IMR-90 (cell line): ENCODE measurements around the gene ARHGAP8. TPM values are rescaled to one million over a fixed set of nuclear protein-coding genes. Genes with fewer than 3 reads are reported as not detected.
A peak's percentile ranks its signal among the peaks of the same experiment; 100 is the strongest.

Experiments
- ATAC-seq: fragments of 200-7000 bp; cut with Tn5 transposase; 2 replicates; pipeline ENCODE4 v1.9.1; 2020; ENCODE audit warnings: low read depth, mild to moderate bottlenecking, moderate library complexity
- BruUV-seq: library from RNA; stranded (reverse); fragments of 400-500 nt; replicated peaks from 2 replicates; lab custom pipeline; 2021; lab: Mats Ljungman, UMichigan
- CTCF ChIA-PET: fragments of 300-600 bp; formaldehyde crosslinking; extraction: SDS; loops from one replicate; lab custom pipeline; 2021; ENCODE audit warnings: antibody characterized with exemption; lab: Yijun Ruan, JAX
- POLR2A ChIA-PET: fragments of 300-600 bp; sonication (Branson Sonifier 250); formaldehyde crosslinking; loops from one replicate; lab custom pipeline; 2022; ENCODE audit warnings: antibody characterized with exemption; ENCODE audit not compliant: unreplicated experiment; lab: Charles Lee
- DNase-seq: peaks from one replicate; pipeline ENCODE4 v3.0.0; 2013
- H2AFZ ChIP-seq: replicated peaks from 2 replicates; pipeline ENCODE3; 2013; ENCODE audit warnings: low read length, mild to moderate bottlenecking; ENCODE audit not compliant: poor library complexity
- H2AK5ac ChIP-seq: 2 replicates; pipeline ENCODE4 v1.6.1; 2013; ENCODE audit warnings: low read depth, low read length, inconsistent platforms
- H2AK9ac ChIP-seq: replicated peaks from 2 replicates; pipeline ENCODE3; 2013; ENCODE audit warnings: mild to moderate bottlenecking, low read depth, low read length, moderate library complexity; ENCODE audit not compliant: poor library complexity
- H2BK120ac ChIP-seq: 2 replicates; pipeline ENCODE4 v1.6.1; 2013; ENCODE audit warnings: low read depth, low read length, inconsistent platforms
- H2BK15ac ChIP-seq: 3 replicates; pipeline ENCODE4 v1.6.1; 2013; ENCODE audit warnings: low read depth, low read length, inconsistent platforms
- H2BK20ac ChIP-seq: 2 replicates; pipeline ENCODE4 v1.6.1; 2013; ENCODE audit warnings: low read depth, mild to moderate bottlenecking, inconsistent platforms, low read length, moderate library complexity
- H2BK5ac ChIP-seq: 2 replicates; pipeline ENCODE4 v1.6.1; 2013; ENCODE audit warnings: mild to moderate bottlenecking, low read depth, low read length, inconsistent platforms; ENCODE audit not compliant: poor library complexity, severe bottlenecking
- H3K14ac ChIP-seq: replicated peaks from 2 replicates; pipeline ENCODE4 v1.6.1; 2013; ENCODE audit warnings: low read depth, low read length, inconsistent platforms
- H3K18ac ChIP-seq: 2 replicates; pipeline ENCODE4 v1.6.1; 2013; ENCODE audit warnings: low read depth, low read length, control low read depth
- H3K23ac ChIP-seq: 2 replicates; pipeline ENCODE4 v1.6.1; 2013; ENCODE audit warnings: low read depth, low read length, inconsistent platforms
- H3K27ac ChIP-seq: 2 replicates; pipeline ENCODE4 v1.5.1; 2013; ENCODE audit warnings: mild to moderate bottlenecking, control low read depth, low read length; ENCODE audit not compliant: insufficient read depth
- H3K27me3 ChIP-seq: 2 replicates; pipeline ENCODE4 v1.6.1; 2013; ENCODE audit warnings: low read length; ENCODE audit not compliant: control insufficient read depth, insufficient read depth
- H3K36me3 ChIP-seq: 2 replicates; pipeline ENCODE4 v1.6.1; 2013; ENCODE audit warnings: low read length, mixed read lengths; ENCODE audit not compliant: control insufficient read depth, insufficient read depth
- H3K4ac ChIP-seq: 2 replicates; pipeline ENCODE4 v1.6.1; 2013; ENCODE audit warnings: low read depth, low read length, inconsistent platforms
- H3K4me1 ChIP-seq: 2 replicates; pipeline ENCODE4 v1.6.1; 2013; ENCODE audit warnings: low read length, mixed read lengths; ENCODE audit not compliant: control insufficient read depth, insufficient read depth
- H3K4me2 ChIP-seq: 2 replicates; pipeline ENCODE4 v1.6.1; 2013; ENCODE audit warnings: low read depth, mild to moderate bottlenecking, control low read depth, low read length, moderate library complexity
- H3K4me3 ChIP-seq: 2 replicates; pipeline ENCODE4 v1.5.1; 2013; ENCODE audit warnings: low read depth, mild to moderate bottlenecking, control low read depth, low read length, moderate library complexity; ENCODE audit not compliant: insufficient read depth
- H3K56ac ChIP-seq: 2 replicates; pipeline ENCODE4 v1.6.1; 2013; ENCODE audit warnings: low read length, inconsistent platforms; ENCODE audit not compliant: insufficient read depth; ENCODE audit errors: extremely low read depth
- H3K79me1 ChIP-seq, 2 experiments: 2 replicates each; pipeline ENCODE4 v1.6.1; 2013; ENCODE audit warnings: low read length in 2 of 2, inconsistent platforms in 1 of 2, low read depth in 1 of 2
- H3K9ac ChIP-seq: 2 replicates; pipeline ENCODE4 v1.6.1; 2013; ENCODE audit warnings: low read depth, low read length, control low read depth
- H3K9me1 ChIP-seq: 2 replicates; pipeline ENCODE4 v1.6.1; 2013; ENCODE audit warnings: low read length, inconsistent platforms; ENCODE audit not compliant: insufficient read depth
- H3K9me3 ChIP-seq: 2 replicates; pipeline ENCODE4 v1.6.1; 2013; ENCODE audit warnings: low read length; ENCODE audit not compliant: control insufficient read depth, insufficient read depth
- H4K20me1 ChIP-seq: 2 replicates; pipeline ENCODE4 v1.6.1; 2013; ENCODE audit warnings: low read length, inconsistent platforms; ENCODE audit not compliant: insufficient read depth
- H4K5ac ChIP-seq: 2 replicates; pipeline ENCODE4 v1.6.1; 2013; ENCODE audit warnings: mild to moderate bottlenecking, low read depth, low read length, control low read depth
- H4K8ac ChIP-seq, 2 experiments: 2 replicates each; pipeline ENCODE4 v1.6.1; 2013; ENCODE audit warnings: low read depth in 2 of 2, low read length in 2 of 2, control low read depth in 1 of 2, inconsistent platforms in 1 of 2
- H4K91ac ChIP-seq: 2 replicates; pipeline ENCODE4 v1.6.1; 2013; ENCODE audit warnings: low read depth, low read length, inconsistent platforms; ENCODE audit not compliant: insufficient read depth
- BHLHE40 ChIP-seq: fragments of 150-350 bp; IDR thresholded peaks from 2 replicates; pipeline ENCODE4 v1.6.1; 2016; ENCODE audit warnings: mild to moderate bottlenecking, low read depth, low read length
- CEBPB ChIP-seq: IDR thresholded peaks from 2 replicates; pipeline ENCODE4 v1.6.1; 2012; ENCODE audit warnings: low read depth, low read length, improper control_type of control experiment
- CTCF ChIP-seq: conservative IDR thresholded peaks from 2 replicates; pipeline ENCODE4 v1.5.1; 2012; ENCODE audit warnings: mild to moderate bottlenecking, low read depth, low read length, improper control_type of control experiment
- FOS ChIP-seq: fragments of 150-350 bp; IDR thresholded peaks from 2 replicates; pipeline ENCODE4 v1.6.1; 2016; ENCODE audit warnings: low read depth, low read length
- MAFK ChIP-seq: IDR thresholded peaks from 2 replicates; pipeline ENCODE4 v1.6.1; 2012; ENCODE audit warnings: low read depth, low read length, improper control_type of control experiment
- MAZ ChIP-seq: IDR thresholded peaks from 2 replicates; pipeline ENCODE4 v1.6.1; 2012; ENCODE audit warnings: low read depth, mild to moderate bottlenecking, low read length, improper control_type of control experiment, moderate library complexity, borderline replicate concordance
- NFE2L2 ChIP-seq: fragments of 150-350 bp; IDR thresholded peaks from 2 replicates; pipeline ENCODE4 v1.6.1; 2016; ENCODE audit warnings: low read depth, mild to moderate bottlenecking, low read length
- RAD21 ChIP-seq: IDR thresholded peaks from 2 replicates; pipeline ENCODE4 v1.6.1; 2012; ENCODE audit warnings: low read length, improper control_type of control experiment
- RFX5 ChIP-seq: IDR thresholded peaks from 2 replicates; pipeline ENCODE4 v1.8.0; 2012; ENCODE audit warnings: low read depth, mild to moderate bottlenecking, low read length, moderate library complexity
- SMC3 ChIP-seq: fragments of 150-350 bp; IDR thresholded peaks from 2 replicates; pipeline ENCODE4 v1.6.1; 2016; ENCODE audit warnings: low read depth, mild to moderate bottlenecking, antibody characterized with exemption, low read length, moderate library complexity
- USF2 ChIP-seq: fragments of 150-350 bp; IDR thresholded peaks from 2 replicates; pipeline ENCODE4 v1.6.1; 2017; ENCODE audit warnings: mild to moderate bottlenecking, antibody characterized with exemption, low read length, low read depth
- WGBS, 2 experiments: methylation state at CpG; one replicate each; pipeline versions ENCODE4 v1.1.5 to v1.1.7; 2013; ENCODE audit warnings: missing lambda C conversion rate in 2 of 2; ENCODE audit not compliant: insufficient read length in 1 of 2; ENCODE audit errors: extremely low coverage in 2 of 2; 5-methylcytosine and 5-hydroxymethylcytosine counted together
- dilution Hi-C: fragments of 300-500 bp; cut with HindIII; formaldehyde crosslinking; loops from one replicate; pipeline ENCODE4 v1.14.3; 2018; ENCODE audit warnings: low sequenced_read_pairs; ENCODE audit not compliant: unreplicated experiment
- in situ Hi-C: fragments of 300-500 bp; cut with MboI; formaldehyde crosslinking; loops from 3 replicates; pipeline ENCODE4 v1.14.3; 2019; ENCODE audit warnings: low sequenced_read_pairs, inconsistent platforms, mixed read lengths
- intact Hi-C: fragments of 100-400 bp; cut with micrococcal nuclease; formaldehyde crosslinking; loops from 2 replicates; pipeline ENCODE4 v1.10.0; 2022
- polyA plus RNA-seq, 3 experiments: library from polyadenylated mRNA; depleted of rRNA; stranded (reverse); fragments of >200 nt; gene quantifications; 2 replicates each; pipeline ENCODE4 v1.2.3, GENCODE V29; 2012; ENCODE audit warnings: low replicate concordance in 1 of 3
- total RNA-seq: library from RNA; depleted of rRNA; stranded (reverse); fragments of >200 nt; gene quantifications from 2 replicates; pipeline ENCODE4 v1.2.3, GENCODE V29; 2012

ARHGAP8 gene
- total and polyA plus RNA-seq, 2 of the 4 experiments (the other 2 are of a cell fraction) = 0.18 to 0.21 TPM

GRCh38 chr22:44707178-44707577, 45.2 kb upstream of the ARHGAP8 start:
- TF ChIP-seq NFE2L2 (no peak), BHLHE40 (no peak), RAD21 (no peak), FOS (no peak), MAFK (no peak), CEBPB (no peak), SMC3 (no peak), USF2 (no peak), RFX5 (no peak), CTCF (no peak), MAZ (no peak)
- H2AK9ac ChIP-seq = peak overlapping the region; percentile 88
- no peak overlapping the region for H3K18ac ChIP-seq
- intact Hi-C loops = no loop called here
- no peak overlapping the region for H3K56ac ChIP-seq
- no peak overlapping the region for H3K14ac ChIP-seq
- in situ Hi-C loops = no loop called here
- no peak overlapping the region for H2BK15ac ChIP-seq
- H4K20me1 ChIP-seq = peaks cover 27% of the 10 kb centered on the region
- no peak overlapping the region for H2BK120ac ChIP-seq
- H3K4me2 ChIP-seq = no peak overlapping the region
- H3K9me3 ChIP-seq = no peaks in the 10 kb centered on the region
- H3K4me3 ChIP-seq = no peak overlapping the region
- peaks cover 15% of the 10 kb centered on the region for H3K4me1 ChIP-seq
- CTCF ChIA-PET = no interaction called here
- dilution Hi-C loops = no loop called here
- no peak overlapping the region for H3K23ac ChIP-seq
- peaks cover 4% of the 10 kb centered on the region; the same call in 1 of the 2 replicates for H3K36me3 ChIP-seq
- no peak overlapping the region for H4K8ac ChIP-seq
- BruUV-seq = no TSS peak
- POLR2A ChIA-PET = no interaction called here
- ATAC-seq (no peak), DNase-seq (no peak)
- H3K9ac ChIP-seq = no peak overlapping the region
- H3K4ac ChIP-seq = no peak overlapping the region
- no peak overlapping the region for H3K27ac ChIP-seq
- no peak overlapping the region for H2AFZ ChIP-seq
- H3K27me3 ChIP-seq = no peaks in the 10 kb centered on the region
- H3K79me1 ChIP-seq = peaks cover 19 to 21% of the 10 kb centered on the region in 2 experiments; a peak in 2 of 4 replicates
- no peak overlapping the region for H4K5ac ChIP-seq
- H2AK5ac ChIP-seq = no peak overlapping the region
- peaks cover 5% of the 10 kb centered on the region; the same call in 1 of the 2 replicates for H3K9me1 ChIP-seq
- H2BK20ac ChIP-seq = no peak overlapping the region
- H4K91ac ChIP-seq = no peak overlapping the region
- H2BK5ac ChIP-seq = no peak overlapping the region
- WGBS, 2 experiments = 78% methylated on average over 4 of the region's 10 CpGs; no CpG with 5 or more reads in 1 of the 2 experiments
